Activated CD8-positive, alpha-beta memory T cell treated with anti-CD3 and anti-CD28 coated beads for 4 hours (primary cell): ENCODE measurements around the gene CASZ1.

Experiments
- DNase-seq, 2 donors: peaks; one replicate each; pipeline ENCODE4 v3.0.0-alpha.2; 2020; ENCODE audit warnings: low read depth in 2 of 2

The CASZ1 gene

DNA sequence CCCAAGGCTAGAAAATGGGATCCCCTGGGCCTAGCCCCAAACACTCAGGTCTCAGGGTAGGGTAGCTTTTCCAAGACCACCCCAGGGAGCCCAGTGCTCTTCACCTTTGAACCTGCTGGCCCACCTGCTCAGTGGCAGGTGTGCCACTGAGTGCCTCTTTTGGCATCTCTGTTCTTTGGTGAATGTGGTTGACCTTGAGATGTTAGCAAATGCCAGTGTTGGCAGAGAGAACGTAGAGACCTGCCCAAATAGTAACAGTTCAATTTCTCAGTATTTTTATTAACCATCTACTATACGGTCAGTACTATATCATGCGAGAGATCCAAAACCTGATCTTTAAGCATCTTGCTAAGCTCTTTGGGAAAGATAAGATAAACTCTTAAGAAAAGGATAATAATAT is 193.5 kb downstream of the CASZ1 start:
- no peak for DNase-seq

DNA sequence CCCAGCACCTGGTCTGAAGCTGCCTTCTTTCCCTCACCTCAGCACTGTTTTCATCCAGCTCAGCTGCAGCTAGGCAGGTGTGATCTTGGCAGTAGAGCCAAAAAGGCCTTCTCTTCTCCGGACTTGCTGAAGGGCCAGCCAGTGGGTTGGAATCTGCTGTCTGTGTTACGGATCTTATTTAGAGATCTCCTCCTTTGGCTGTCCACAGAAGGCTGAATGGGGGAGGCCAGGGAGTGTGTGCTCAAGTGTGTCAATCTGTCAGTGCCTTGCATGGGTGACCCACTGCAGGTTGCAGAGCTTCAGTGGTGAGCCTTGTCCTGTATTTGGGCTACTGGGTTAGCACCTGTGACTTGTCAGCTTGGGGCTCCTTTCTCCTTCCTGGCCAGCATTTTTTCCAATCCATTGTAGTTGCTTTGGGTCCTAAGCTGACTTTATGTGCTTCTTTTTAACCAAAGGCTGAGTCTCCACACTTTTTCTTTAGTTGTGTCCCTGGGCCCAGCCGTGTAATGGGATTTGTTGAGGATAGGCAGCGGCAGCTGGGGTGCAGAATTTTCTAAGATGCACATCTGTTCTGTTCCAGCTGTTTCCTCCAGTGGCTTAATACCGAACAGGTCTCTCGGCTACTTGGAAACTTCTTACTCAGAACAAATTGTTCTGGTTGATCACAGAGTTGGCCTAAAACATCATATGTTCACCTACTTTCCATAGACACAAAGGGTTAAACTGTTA is 194.9 kb downstream of the CASZ1 start:
- no peak for DNase-seq

DNA sequence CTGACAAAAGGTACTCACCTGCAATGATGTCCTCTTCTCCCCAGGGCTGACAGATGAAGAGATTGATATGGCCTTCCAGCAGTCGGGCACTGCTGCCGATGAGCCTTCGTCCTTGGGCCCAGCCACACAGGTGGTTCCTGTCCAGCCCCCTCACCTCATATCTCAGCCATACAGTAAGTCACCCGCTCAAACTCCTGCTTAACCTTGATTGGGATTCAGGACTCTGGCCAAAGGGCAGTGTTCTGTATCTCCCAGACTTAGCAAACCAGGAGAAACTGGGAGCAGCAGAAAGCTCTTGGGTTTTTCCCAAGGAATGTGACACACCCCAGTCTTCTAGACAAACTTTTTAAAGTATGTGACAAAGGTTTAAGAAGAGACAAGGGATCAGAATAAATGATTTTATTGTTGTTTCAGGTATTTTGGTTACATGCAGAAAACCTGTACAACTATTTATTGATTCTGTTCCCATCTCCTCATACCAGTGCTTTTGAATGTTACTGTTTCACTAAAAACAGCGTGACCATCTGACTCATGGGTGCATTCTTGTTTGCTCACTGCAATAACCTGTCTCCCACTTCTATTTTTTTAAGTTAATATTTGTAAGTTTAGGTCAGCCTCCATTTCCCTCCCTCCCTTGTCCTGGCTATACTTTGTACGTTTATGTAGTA is 197.1 kb downstream of the CASZ1 start:
- DNase-seq, result no peak

DNA sequence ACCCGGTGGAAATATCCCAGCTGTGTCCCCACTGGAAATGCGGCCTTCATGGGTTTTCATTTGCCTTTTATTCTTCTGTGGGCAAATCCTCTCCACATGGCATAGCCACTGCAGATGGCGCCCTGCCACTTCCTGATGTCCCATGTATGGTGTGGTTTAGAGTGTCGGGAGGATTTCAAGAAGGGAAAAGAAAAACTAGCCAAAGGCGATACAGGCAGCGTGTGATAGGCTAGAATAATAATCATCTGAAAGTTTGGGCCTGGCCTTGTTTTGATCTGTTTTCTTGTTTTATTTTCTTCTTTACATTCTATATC is 198.1 kb downstream of the CASZ1 start:
- no peak for DNase-seq

DNA sequence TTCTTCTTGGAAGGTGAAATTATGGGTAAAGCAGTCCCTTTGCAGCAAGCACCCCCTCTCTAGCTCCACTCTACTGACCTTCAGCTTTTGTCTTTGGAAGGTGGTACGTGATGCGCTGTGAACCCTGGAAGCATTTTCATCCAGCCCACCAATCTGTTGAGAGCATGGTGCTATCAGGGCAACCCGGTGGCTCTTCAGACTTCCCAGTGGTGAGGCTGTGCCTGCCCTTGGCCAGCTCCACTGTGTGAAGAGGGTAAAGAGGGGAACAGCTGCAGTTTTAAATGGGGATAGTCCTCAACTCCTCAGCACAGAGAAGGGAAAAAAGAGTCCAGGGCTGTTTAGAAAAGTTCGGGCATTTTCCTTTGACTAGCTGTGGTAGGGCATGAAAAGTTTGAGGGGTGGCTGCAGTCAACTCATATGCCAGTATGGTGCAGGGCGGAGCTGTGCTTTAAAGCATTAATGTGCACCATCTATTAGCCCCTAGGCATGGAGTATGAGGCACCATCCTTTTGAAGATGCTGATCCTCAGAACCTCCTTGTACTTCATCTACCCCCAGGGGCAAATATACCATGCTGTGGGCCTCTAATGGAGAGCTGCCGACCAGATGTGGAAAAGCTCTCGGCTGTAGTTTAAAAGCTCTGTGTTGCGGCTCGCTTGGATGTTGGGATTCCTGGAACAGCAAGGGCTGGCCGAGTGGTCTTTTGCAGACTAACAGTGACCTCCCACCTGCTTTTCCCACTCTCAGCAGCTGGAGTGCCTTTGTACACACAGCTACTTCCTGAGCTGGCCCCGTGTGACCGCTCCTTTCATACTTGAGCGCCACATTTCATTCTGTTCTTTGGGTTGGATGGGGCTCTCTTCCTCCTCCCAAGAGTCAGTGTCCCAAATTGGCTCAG is 198.7 kb downstream of the CASZ1 start:
- DNase-seq, result no peak

DNA sequence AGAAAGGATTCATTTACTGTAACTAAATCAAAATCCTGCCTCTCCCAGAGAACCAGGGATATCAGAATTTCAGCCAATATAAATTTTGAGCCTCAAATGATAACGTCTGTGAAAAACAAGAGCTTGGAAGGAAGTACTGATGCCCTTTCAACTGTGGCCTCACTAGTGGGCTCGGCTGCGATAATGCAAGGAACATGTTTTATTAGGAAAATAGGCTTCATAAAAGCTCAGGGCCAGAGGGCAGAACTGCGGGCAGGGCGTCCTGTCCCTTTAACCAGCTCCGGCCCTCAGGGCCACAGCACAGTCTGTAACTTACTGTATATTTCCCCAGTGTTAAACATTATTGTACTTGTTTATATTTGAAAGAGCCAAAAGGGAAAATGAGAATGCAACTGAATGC is 199.7 kb downstream of the CASZ1 start:
- DNase-seq, result no peak

DNA sequence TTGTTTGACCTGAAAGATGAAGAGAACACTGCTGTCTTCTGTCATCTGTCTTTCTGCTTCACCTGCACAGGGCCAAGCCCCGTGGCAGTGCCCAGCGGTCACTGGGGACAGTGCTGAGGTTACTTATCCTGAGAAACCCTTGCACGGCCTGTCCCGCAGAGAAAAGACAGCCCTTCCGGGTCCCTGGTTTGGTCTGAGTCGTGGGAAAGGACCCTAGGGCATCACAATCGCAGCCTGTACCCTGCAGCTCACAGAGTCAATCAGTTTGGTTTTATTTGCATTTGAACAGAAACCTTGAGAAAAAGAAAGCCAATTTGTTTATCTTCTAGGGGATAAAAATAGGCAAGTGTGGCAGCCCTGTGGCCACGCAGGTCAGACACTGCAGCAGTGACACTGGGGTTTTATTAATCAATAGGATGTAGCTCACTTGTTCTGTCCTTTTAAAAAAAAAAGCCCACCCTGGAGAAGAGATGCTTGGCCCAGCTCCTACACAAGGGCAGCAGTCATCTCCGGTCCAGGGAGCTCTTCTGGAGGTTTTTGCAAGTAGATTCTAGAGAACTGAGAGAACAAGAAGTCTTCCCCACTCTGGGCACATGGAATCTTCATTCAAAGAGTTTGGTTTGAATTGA is 201.7 kb downstream of the CASZ1 start:
- DNase-seq, result no peak

DNA sequence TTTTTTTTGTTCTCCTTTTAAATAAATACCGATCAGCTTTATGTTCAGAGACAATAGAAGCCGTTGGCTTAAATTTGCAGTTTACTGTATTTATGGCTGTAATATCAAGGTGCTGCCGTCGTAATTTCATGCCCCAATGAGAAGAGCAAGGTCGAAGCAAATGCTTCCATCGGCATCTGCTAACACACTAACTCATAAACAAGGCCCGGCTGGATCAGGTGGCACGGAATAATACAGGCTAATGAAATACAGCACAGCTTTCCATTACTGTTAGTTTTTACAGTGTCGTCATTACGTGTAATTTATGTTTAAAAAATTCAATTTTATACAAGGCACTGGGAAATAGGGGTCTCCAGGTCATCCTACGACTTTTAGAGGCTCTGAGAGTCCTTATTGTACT is 202.7 kb downstream of the CASZ1 start:
- DNase-seq, result no peak

DNA sequence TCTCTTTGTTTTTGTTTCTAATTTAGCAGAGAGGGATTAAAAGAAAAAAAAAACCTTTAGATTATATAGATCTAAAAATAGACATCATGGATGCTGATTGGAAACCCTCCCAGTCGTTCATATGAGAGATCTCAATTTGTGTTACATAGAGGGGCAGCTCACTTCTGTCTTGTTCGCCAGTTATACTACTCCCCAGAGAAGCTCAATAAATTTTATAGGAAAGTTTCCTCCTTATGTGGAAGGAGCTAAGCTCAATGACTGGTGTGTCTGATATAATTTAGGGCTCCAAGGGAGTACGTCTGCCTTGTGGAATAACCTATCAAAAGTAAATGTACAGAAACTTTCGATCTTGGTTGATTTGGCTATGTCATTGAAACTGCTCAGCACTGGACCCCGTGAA is 204.1 kb downstream of the CASZ1 start:
- DNase-seq, result no peak

DNA sequence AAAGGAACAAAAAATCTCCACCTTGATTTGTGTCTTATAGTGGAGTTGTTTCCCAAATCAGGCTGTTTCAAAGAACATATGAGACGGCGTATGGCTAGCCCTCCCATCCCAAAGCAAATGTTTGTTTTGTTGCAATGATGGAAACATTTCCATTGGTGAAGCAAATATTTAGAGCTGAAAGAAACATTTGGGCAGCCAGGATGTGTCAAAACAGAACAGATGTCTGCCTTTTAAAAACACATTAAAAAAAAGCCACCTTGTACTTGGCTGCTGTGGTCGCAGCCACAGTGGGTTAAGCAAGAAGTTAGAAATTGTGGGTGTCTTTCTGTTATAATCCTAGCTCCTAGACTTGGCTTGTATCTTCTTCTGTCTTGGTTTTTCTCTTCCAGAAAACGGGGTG is 205.4 kb downstream of the CASZ1 start:
- DNase-seq, result no peak

DNA sequence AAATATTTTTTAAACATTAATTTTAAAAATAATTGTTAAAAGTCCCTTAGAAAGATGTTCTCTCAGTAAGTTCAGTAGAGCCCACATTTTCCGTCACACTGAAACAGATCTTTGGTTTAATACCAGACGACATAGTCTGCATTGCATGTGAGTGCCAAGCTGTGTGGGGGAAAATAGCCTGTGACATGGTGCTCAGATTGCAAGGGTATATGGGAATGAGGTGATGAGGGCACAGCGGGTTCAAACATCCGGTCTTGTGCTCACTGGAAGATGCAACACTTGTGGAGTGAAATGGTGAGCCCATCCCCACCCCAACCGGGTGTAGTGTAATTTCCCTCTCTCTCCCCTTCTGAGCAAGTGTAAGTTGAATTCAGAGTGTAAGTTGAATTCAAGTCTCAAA is 207.4 kb downstream of the CASZ1 start:
- no peak for DNase-seq

DNA sequence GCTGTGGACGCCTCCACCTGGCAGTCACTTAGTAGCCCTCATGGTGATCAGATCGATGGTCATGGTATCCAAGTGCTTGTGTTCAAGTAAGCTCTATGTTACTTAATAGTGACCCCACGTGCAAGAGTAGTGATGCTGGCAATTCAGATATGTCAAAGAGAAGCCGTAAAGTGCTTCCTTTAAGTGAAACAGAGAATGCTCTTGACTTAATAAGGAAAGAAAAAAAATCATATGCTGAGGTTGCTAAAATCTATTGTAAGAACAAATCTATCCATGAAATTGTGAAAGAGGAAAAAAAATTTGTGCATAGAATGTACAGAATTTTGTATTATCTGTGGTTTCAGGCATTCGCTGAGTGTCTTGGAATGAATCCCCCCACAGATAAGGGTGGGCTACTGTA is 207.8 kb downstream of the CASZ1 start:
- DNase-seq, result no peak
